ENCODE data around the gene SLC35A4.

SLC35A4 gene

GRCh38 chr5:140569197-140569596 lies 4.6 kb downstream of the SLC35A4 start:
- ChIA-PET CTCF (interaction anchor here (0.9 to 5.9 kb wide), 10 partner anchors 8 to 206 kb away, joined by 3 to 25 read pairs (median 6); partner anchors contain the start of genes CD14, EIF4EBP3, IK and NDUFA2), POLR2A (interaction anchor here (0.9 kb wide), 1 partner anchor 61 kb away, joined by 3 read pairs; no protein-coding TSS in a partner anchor)
- TF ChIP-seq CTCF (IDR thresholded peaks at IDR 0.05; ENCODE audit: control extremely low read depth, extremely low read depth, low read depth, missing control alignments): no peak
- peak; percentile 47 for DNase-seq (ENCODE audit: extremely low spot score)

GRCh38 chr5:140570058-140570457 lies 5.4 kb downstream of the SLC35A4 start:
- TF ChIP-seq CTCF (IDR thresholded peaks at IDR 0.05; ENCODE audit: control extremely low read depth, extremely low read depth, low read depth, missing control alignments): no peak
- POLR2A ChIA-PET: no interaction called here
- CTCF ChIA-PET: interaction anchor here (1.1 to 5.9 kb wide), 11 partner anchors 7 to 207 kb away, joined by 3 to 25 read pairs (median 6); partner anchors contain the start of genes CD14, EIF4EBP3 and TMCO6
- no peak for DNase-seq (ENCODE audit: extremely low spot score)

GRCh38 chr5:140570488-140570887 lies 5.9 kb downstream of the SLC35A4 start:
- POLR2A ChIA-PET: no interaction called here
- CTCF ChIA-PET: interaction anchor here (1.1 to 2.8 kb wide), 8 partner anchors 23 to 207 kb away, joined by 3 to 8 read pairs (median 6); partner anchors contain the start of gene EIF4EBP3
- no peak for DNase-seq (ENCODE audit: extremely low spot score)
- TF ChIP-seq CTCF (IDR thresholded peaks at IDR 0.05; ENCODE audit: control extremely low read depth, extremely low read depth, low read depth, missing control alignments): no peak

GRCh38 chr5:140571105-140571504 lies 6.5 kb downstream of the SLC35A4 start:
- ChIA-PET CTCF (interaction anchor here (0.9 to 2.8 kb wide), 5 partner anchors 11 to 198 kb away, joined by 3 to 7 read pairs (median 6); no protein-coding TSS in a partner anchor), POLR2A (no interaction called here)
- no peak for TF ChIP-seq CTCF (IDR thresholded peaks at IDR 0.05; ENCODE audit: control extremely low read depth, extremely low read depth, low read depth, missing control alignments)
- DNase-seq (ENCODE audit: extremely low spot score): no peak

- no peak for TF ChIP-seq CTCF (IDR thresholded peaks at IDR 0.05; ENCODE audit: control extremely low read depth, extremely low read depth, low read depth, missing control alignments)
- POLR2A ChIA-PET: no interaction called here
- CTCF ChIA-PET: interaction anchor here (1.2 kb wide), 1 partner anchor 45 kb away, joined by 4 read pairs; no protein-coding TSS in a partner anchor
- no peak for DNase-seq (ENCODE audit: extremely low spot score)
Observed at GRCh38 chr5:140573683-140574082, 9.1 kb downstream of the SLC35A4 start.

GRCh38 chr5:140574165-140574564 lies 9.5 kb downstream of the SLC35A4 start:
- no peak for DNase-seq (ENCODE audit: extremely low spot score)
- CTCF ChIA-PET: no interaction called here
- POLR2A ChIA-PET: no interaction called here
- TF ChIP-seq CTCF (IDR thresholded peaks at IDR 0.05; ENCODE audit: control extremely low read depth, extremely low read depth, low read depth, missing control alignments): no peak

Data from GM10248 (cell line).